Measurements from ENCODE around the gene LGALS4.
"Not testable (repeated sequence)": the region's sequence is repeated elsewhere in the genome, so short reads cannot be mapped to it uniquely, and the experiment has no call there.

Gene LGALS4

DNA sequence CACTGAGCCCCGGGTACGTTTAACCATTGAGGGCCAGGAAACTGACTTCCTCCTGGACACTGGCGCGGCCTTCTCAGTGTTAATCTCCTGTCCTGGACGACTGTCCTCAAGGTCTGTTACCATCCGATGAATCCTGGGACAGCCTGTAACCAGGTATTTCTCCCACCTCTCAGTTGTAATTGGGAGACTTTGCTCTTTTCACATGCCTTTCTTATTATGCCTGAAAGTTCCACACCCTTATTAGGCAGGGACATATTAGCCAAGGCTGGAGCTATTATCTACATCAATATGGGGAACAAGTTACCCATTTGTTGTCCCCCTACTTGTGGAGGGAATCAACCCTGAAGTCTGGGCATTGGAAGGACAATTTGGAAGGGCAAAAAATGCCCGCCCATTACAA is 13.2 kb upstream of the LGALS4 start:
- in situ Hi-C loops (cut with MboI; ENCODE audit: low sequenced_read_pairs) = not testable (repeated sequence)

DNA sequence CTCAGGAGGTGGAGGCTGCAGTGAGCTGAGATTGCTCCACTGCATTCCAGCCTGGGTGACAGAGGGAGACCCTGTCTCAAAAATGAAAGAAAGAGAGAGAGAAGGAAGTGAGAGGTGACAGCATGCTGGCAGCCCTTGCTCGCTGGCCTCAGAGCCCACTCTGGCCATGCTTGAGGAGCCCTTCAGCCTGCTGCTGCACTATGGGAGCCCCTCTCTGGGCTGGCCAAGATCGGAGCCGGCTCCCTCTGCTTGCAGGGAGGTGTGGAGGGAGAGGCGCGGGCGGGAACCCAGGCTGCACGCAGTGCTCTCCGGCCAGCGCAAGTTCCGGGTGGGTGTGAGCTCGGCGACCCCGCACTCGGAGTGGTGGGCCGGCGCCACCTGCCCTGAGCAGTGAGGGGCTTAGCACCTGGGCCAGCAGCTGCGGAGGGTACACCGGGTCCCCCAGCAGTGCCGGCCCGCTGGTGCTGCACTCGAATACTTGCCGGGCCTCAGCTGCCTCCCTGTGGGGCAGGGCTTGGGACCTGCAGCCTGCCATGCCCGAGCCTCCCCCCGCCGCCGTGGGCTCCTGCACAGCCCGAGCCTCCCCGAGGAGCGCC is 8.6 kb upstream of the LGALS4 start:
- in situ Hi-C loops (cut with MboI; ENCODE audit: low sequenced_read_pairs) = not testable (repeated sequence)

DNA sequence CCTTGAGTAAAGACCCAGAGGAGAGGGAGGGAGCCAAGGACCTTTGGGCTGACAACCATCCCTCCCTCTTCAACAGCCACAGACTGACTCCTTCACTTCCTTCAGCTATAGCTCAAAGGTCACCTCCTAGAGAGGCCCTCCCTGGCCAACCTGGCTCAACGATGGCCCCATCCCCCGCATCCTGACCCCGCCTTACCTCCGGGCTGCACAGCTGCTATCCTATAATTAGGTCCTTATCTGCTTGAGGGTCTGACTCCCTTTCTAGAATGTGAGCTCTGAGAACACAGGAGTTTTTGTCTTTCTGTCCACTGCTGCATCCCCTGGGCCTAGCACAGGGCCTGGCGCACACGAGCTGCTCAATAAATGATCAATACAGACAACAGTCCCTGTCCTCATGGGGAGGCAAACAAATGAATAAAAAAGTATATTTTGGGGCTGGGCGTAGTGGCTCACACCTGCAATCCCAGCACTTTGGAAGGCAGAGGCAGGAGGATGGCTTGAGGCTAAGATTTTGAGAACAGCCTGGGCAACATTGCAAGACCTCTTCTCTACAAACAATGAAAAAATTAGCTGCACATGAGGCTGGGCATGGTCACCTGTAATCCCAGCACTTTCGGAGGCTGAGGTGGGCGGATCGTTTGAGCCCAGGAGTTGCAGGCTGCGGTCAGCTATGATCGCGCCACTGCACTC is 6.6 kb upstream of the LGALS4 start:
- in situ Hi-C loops (cut with MboI; ENCODE audit: low sequenced_read_pairs) = no loop called here

DNA sequence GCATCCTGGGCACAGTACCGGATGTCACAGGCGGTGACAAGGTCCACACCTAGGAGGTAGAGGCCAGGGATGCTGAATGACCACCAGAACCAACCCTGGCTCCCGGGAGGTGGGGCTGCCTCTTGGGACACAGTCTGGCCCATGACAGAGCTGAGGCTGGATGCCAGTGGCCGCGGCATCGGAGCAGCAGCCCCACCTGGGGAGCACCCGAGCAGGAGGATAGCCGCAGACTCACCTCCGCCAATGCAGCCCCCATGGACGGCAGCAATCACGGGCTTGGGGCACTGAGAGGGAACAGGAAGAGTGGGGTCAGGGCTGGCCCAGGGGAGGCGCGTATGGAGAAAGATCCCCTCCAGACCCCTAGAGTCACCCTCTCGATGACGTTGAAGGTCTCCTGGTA is 4.3 kb upstream of the LGALS4 start:
- in situ Hi-C loops (cut with MboI; ENCODE audit: low sequenced_read_pairs) = no loop called here

DNA sequence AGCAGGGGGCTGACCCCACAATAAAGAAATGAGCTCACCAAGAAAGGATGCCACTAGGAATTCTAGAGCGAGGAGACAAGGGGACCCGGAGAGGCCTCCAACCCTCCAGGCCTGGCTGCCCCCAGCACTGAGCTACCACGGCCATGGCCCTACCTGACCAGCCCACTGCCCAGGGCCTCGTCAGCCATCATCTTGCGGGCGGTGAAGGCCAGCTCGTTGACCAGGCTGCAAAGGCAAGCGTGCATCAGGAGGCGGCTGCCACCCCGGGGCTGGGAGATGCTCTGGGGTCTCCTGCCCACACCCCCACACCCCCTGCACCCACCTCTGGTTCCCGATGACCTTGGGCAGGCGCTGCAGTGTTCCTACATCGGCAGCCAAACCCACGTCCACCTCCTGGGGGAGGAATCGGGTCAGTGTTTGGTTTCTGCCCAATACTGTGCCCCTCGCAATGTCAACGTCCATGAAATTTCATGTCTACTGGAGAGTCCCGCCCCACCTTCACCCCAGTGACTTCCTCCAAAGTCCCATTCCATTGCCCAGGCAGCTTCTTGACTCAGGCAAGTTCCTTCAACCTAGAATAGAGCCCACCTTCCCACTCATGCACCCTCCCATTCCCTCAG is 3.5 kb upstream of the LGALS4 start:
- in situ Hi-C loops (cut with MboI; ENCODE audit: low sequenced_read_pairs) = no loop called here

DNA sequence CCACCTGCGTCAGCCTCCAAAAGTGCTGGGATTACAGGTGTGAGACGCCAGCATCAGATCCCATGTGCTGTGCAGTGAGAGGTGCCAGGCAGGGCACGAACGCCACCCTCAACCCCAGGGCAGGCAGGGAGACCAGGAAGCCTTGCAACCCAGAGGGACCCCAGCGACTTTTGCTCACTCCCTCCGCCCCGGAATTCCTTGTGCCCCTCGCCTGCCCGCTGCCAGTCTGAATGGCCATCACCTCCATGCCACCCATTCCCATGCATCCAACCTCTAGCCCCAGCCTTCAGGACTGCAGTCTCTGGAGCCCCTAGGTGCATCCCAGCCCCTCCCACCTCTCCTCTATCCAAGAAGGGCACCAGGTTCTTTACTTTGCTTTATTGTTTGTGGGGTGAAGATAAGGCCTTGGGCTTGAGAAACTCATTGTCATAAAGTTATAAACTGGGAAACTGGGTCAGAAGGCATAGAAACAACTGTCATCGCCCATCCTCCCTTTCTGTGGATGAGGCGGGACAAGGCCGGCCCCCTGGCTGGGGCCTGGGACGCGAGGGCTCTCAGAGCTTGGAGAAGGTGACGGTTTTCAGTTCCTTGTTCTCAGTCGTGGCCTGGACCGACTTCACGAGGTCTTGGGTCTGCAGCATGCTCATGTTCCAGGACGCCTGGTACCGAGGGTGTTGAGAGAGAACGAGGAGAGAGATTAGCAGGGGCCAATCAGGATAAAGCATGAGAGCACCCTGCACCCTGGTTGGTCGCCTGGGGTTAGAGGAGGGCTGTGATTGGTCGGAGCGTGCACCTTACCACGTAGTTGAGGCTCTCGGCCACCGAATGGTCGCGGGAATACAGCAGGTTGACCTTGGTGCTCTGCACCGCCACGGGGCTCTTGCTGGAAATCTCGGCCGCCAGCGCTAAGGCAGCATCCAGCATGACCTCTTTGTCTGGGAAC is 2.6 kb upstream of the LGALS4 start:
- in situ Hi-C loops (cut with MboI; ENCODE audit: low sequenced_read_pairs) = no loop called here

DNA sequence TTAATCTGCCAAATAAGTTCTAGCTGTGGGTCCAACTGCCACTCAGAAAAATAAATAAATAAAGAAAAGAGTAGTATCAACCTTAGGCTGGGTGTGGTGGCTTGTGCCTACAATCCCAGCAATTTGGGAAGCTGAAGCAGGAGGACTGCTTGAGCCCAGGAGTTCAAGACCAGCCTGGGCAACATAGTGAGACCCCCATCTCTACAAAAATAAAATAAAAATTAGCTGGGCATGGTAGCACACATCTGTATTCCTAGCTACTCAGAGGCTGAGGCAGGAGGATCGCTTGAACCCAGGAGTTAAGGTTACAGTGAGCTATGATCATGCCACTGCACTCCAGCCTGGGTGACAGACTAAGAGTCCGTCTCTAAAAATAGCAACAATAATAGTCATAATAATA is 1.2 kb upstream of the LGALS4 start:
- in situ Hi-C loops (cut with MboI; ENCODE audit: low sequenced_read_pairs) = not testable (repeated sequence)

DNA sequence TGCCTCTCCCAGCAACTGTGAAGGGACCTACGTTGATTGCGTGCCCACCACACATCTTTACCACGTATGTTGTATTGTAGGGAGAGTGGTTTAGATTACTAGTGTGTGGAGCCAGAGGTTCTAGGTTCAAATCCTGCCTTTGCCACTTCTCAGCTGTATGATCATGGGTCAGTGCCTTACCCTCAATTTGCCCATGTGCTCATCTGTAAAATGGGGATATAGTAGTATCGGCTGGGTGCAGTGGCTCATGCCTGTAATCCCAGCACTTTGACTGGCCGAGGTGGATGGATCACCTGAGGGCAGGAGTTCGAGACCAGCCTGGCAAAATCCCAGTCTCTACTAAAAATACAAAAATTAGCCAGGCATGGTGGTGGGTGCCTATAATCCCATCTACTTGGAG is 578 bp upstream of the LGALS4 start:
- in situ Hi-C loops (cut with MboI; ENCODE audit: low sequenced_read_pairs) = no loop called here

DNA sequence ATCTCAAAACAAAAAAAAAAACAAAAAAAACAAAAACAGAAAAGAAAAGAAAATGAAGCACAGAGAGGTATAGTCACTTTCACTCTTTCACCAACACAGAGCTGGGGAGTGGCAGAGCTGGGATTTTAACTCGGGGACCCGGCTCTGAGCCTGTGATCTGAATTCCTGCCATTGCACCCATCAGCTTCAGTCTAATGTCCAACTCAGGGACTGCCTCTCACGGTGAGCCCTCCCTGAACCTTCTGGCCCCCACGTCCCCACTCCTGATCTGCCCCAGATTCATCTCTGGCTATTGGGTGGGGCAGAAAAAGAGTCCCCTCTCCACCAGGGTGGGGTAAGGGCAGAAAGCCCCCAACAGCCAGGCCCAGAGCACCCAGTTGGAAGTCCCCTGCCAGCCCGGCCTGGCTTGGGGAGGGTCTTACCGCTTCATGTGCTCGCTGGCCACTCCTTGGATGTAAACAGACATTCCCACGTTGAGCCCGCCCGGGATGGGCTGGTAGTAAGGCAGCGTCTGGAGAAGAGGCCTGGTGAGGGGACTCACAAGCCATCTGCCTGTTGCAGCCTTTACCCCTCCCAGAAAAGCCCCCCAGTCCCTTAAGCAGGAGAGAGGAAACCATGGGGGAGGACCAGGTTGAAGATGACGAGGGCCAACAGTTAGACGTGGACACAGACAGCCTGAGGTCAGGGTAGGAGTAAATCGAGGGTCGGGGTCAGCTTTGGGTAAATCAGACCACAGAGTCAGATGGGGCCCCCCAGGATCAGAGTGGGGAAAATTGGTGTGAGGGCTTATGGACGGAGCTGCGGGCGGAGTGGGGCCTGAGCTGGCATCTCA is 520 bp downstream of the LGALS4 start:
- in situ Hi-C loops (cut with MboI; ENCODE audit: low sequenced_read_pairs) = no loop called here

DNA sequence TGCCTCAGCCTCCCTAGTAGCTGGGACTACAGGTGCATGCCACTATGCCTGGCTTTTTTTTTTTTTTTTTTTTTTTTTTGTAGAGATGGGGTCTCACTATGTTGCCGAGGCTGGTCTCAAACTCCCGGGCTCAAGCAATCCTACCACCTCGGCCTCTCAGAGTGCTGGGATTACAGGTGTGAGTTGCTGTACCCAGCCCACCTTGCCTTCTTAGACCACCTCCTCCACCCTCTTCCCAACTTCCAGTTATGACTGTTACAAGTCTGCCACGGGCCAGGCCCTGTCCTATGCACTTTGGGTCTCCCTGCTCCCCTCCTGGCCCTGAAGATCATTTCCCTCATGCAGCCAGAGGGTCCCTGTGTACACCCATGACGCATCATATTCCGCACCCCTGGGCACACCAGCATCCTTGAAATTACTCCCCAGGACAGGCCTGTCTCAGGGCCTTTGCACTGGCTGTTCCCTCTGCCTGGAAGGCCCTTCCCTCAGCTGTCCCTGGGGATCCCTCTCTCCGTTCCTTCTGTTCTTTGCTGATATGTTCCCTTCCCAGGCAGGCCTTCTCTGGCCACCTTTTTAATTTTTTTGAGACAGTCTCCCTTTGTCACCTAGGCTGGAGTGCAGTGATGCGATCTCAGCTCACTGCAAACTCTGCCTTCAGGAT is 3.0 kb downstream of the LGALS4 start:
- in situ Hi-C loops (cut with MboI; ENCODE audit: low sequenced_read_pairs) = no loop called here

DNA sequence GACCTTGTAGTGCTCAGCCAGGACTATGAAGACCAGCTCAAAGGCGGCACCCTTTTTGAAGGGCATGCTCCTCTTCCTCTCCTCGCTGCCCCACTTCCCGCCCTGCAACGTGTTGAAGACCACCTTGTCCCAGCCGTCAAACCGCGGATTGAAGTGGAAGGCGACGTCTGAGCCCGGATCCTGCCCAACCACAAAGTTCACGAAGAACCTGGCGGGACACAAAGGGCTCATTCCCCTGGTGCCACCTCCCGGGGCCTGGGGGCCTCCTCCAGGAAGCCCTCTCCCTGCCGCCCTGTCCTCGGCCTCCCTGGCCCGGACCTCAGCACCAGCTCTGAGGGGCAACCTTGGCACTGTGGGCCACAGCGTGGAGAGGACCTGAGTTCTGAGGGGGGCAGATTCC is 4.0 kb downstream of the LGALS4 start:
- in situ Hi-C loops (cut with MboI; ENCODE audit: low sequenced_read_pairs) = no loop called here

DNA sequence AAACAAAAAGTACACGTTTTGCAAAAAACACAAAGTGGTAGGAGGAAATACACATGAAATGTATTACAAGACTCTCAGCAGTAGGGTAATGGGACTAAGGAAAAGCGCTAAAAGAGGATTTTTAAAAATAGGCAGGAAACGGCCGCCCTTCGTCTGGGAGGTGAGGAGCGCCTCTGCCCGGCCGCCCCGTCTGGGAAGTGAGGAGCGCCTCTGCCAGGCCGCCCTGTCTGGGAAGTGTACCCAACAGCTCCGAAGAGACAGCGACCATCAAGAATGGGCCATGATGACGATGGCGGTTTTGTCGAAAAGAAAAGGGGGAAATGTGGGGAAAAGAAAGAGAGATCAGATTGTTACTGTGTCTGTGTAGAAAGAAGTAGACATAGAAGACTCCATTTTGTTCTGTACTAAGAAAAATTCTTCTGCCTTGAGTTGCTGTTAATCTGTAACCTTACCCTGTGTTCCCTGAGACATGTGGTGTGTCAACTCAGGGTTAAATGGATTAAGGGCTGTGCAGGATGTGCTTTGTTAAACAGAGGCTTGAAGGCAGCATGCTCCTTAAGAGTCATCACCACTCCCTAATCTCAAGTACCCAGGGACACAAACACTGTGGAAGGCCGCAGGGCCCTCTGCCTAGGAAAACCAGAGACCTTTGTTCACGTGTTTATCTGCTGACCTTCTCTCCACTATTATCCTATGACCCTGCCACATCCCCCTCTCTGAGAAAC is 5.2 kb downstream of the LGALS4 start:
- in situ Hi-C loops (cut with MboI; ENCODE audit: low sequenced_read_pairs) = not testable (repeated sequence)

DNA sequence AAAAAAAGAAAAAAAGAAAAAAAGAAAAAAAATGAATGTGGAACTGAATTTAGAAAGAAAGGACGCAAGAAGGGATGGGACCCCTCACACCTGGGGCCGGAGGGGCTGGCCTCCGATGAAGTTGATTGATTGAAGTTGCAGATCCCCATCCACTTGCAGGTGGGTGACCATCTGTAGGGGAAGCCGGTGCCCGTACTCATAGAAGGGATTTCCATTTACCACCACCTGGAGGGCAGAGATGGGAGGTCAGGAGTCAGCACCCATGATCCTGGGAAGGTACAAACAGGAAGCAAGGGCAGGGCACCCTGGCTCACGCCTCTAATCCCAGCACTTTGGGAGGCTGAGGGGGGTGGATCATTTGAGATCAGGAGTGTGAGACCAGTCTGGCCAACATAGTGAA is 6.4 kb downstream of the LGALS4 start:
- in situ Hi-C loops (cut with MboI; ENCODE audit: low sequenced_read_pairs) = no loop called here

DNA sequence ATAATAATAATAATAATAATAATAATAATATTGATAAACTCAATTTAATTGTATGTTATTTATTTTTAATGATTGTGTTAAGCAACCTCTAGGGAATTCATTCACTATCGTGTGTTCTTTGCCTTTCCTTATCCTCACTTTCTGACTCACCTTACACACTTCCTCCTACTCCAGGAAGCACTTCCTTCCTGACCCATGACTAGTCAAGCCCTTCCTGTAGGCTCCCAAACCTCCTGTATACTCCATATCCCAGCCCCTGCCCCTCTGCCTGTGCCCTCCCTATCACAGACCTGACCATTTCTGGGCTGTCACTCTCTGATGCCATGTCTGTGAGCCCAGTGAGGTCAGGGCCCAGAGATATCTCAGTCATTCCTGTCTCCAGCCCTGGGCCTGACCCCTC is 7.6 kb downstream of the LGALS4 start:
- in situ Hi-C loops (cut with MboI; ENCODE audit: low sequenced_read_pairs) = no loop called here

DNA sequence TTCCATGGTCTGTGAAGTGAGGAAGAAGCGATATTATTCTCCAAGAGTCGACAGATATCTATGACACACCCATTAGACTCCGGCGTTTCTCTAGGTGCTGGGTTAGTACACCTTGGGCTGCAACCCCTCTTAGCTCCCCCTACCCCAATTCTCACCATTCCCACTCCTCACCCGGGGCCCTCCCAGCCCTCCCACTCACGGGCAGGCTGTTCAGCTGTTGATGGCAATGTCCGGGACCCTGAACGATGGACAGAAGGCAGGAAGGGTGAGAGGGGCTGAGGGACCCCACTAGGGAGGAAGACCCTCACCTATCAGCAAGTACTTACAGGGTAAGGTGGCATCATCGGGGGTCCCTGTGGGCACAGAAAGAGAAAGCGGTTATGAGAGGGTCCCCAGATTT is 9.2 kb downstream of the LGALS4 start:
- in situ Hi-C loops (cut with MboI; ENCODE audit: low sequenced_read_pairs) = no loop called here

DNA sequence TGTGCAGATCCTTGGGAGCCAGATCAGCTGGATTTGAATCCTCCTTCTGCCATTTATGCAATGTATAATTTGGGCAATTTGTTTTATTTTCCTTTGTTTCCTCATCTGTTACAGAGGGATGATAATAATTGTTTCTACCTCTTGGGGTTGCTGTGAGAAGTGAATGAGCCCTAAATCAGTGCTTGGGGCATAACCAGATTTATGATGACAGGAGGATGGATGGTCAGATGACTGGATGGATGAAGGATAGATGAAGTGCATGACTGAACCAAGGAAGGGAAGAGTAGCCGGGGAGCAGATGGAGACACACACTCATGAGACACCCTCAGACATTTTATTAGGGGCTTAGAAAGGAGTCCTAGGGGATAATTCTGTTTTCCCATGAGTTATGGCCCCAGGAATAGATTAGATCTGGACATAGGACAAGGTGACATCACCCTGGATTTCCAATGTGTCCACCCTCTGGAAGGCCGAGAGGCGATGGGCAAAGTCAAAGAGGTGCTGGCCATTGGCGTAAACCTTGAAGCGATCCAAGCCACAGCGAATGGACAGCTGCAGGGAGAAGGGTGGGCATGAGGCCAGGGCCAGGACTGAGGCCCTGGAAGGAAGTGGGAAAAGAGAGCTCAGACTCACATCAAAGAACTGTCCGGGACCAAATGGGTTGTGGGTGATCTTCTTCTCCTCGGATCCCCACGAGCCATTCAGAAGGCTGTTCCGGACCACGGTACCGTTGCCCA is 11.2 kb downstream of the LGALS4 start:
- in situ Hi-C loops (cut with MboI; ENCODE audit: low sequenced_read_pairs) = no loop called here

DNA sequence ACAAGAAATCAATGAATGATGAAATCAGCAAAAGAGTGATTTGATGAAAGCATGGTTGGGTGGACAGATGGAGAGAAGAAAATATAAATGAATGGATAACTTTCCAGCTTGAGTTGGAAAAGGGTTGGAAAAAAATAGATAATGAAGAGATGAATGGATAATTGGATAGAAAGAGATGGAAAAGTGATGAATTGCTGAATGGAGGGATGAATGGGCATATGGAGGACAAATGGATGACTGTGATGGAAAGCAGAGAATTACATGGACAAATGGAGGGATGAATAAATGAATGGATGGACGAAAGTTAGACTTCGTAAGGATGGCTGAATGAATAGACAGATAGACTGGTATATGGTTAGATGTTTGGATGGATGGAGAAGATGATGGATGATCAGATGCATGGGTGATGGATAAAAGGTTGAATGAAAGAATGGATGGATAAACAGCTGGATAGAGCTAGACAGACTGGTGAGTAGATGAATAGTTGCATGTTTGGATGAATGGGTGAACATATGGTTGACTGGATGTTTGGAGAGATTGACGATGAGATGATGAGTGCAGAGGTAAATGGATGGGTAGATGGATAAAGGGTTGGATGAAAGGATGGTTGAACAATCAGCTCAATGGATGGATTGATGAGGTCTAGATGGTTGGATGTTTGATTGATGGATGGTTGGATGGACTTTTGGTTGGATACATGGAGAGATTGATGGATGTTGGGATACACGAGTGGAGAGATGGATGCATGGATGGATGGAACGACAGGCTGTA is 12.0 kb downstream of the LGALS4 start:
- in situ Hi-C loops (cut with MboI; ENCODE audit: low sequenced_read_pairs) = no loop called here

DNA sequence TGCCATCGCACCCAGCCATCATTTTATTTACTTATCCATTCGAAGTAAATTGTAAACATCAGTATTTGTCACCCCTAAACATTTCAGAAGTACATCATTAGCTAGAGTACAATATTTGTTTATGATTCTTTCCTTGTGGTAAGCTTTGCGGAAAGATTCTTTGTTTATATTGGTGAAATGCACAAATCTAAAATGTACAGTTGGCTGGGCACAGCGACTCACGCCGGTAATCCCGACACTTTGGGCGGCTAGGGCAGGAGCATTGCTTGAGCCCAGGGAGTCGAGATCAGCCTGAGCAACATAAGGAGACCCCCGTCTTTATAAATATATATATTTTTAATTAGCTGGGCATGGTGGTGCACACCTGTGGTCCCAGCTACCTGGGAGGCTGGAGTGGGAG is 13.6 kb downstream of the LGALS4 start:
- in situ Hi-C loops (cut with MboI; ENCODE audit: low sequenced_read_pairs) = no loop called here

Data from hTERT RPE-1 (cell line).